ENCODE results near the gene PRR36.

PRR36 gene

GRCh38 chr19:7844951-7845350 is 29.2 kb downstream of the PRR36 start:
- no peak overlapping the region for H3K4me3 ChIP-seq (replicated peaks; ENCODE audit: insufficient read depth, low read length)
- TF ChIP-seq GABPA (IDR thresholded peaks at IDR 0.05; ENCODE audit: low read depth) = no peak
- no peak for TF ChIP-seq REST (IDR thresholded peaks at IDR 0.05; ENCODE audit: insufficient replicate concordance, low read depth)
- TF ChIP-seq CTCF (IDR thresholded peaks at IDR 0.05; ENCODE audit: insufficient read depth, low read length) = no peak
- no peak for TF ChIP-seq SPI1 (IDR thresholded peaks at IDR 0.05; ENCODE audit: borderline replicate concordance, low read depth)
- TF ChIP-seq POLR2AphosphoS5 (IDR thresholded peaks at IDR 0.05; ENCODE audit: low read depth) = no peak
- no peak for DNase-seq (ENCODE audit: low read depth in 1 of 2, low spot score in 1 of 2)
- no peaks in the 10 kb centered on the region for H3K27me3 ChIP-seq (ENCODE audit: insufficient read depth, poor library complexity, severe bottlenecking)
- no peak overlapping the region for H3K27ac ChIP-seq (replicated peaks)

- DNase-seq (ENCODE audit: low read depth in 1 of 2, low spot score in 1 of 2) = no peak
- no peak overlapping the region for H3K4me3 ChIP-seq (replicated peaks; ENCODE audit: insufficient read depth, low read length)
- TF ChIP-seq POLR2AphosphoS5 (IDR thresholded peaks at IDR 0.05; ENCODE audit: low read depth) (no peak), REST (IDR thresholded peaks at IDR 0.05; ENCODE audit: insufficient replicate concordance, low read depth) (no peak), CTCF (IDR thresholded peaks at IDR 0.05; ENCODE audit: insufficient read depth, low read length) (no peak), GABPA (IDR thresholded peaks at IDR 0.05; ENCODE audit: low read depth) (no peak), SPI1 (IDR thresholded peaks at IDR 0.05; ENCODE audit: borderline replicate concordance, low read depth) (no peak)
- H3K27me3 ChIP-seq (ENCODE audit: insufficient read depth, poor library complexity, severe bottlenecking) = no peaks in the 10 kb centered on the region
- no peak overlapping the region for H3K27ac ChIP-seq (replicated peaks)
Observed at GRCh38 chr19:7844405-7844804, 29.8 kb downstream of the PRR36 start.

- TF ChIP-seq CTCF (IDR thresholded peaks at IDR 0.05; ENCODE audit: insufficient read depth, low read length) (no peak), GABPA (IDR thresholded peaks at IDR 0.05; ENCODE audit: low read depth) (no peak), SPI1 (IDR thresholded peaks at IDR 0.05; ENCODE audit: borderline replicate concordance, low read depth) (no peak), POLR2AphosphoS5 (IDR thresholded peaks at IDR 0.05; ENCODE audit: low read depth) (no peak), REST (IDR thresholded peaks at IDR 0.05; ENCODE audit: insufficient replicate concordance, low read depth) (no peak)
- no peak for DNase-seq (ENCODE audit: low read depth in 1 of 2, low spot score in 1 of 2)
- no peak overlapping the region for H3K4me3 ChIP-seq (replicated peaks; ENCODE audit: insufficient read depth, low read length)
- no peaks in the 10 kb centered on the region for H3K27me3 ChIP-seq (ENCODE audit: insufficient read depth, poor library complexity, severe bottlenecking)
- H3K27ac ChIP-seq (replicated peaks) = no peak overlapping the region
Observed at GRCh38 chr19:7843521-7843920, 30.7 kb downstream of the PRR36 start.
